LNCAP (cell line): Measurements from ENCODE around the gene RASL12.

Experiments used
- CTCF ChIP-seq: fragments of 450-650 bp; IDR thresholded peaks from 2 replicates; pipeline ENCODE4 v1.5.1; 2017; ENCODE audit warnings: mild to moderate bottlenecking

RASL12 gene

GRCh38 chr15:65087873-65088642, 20.3 kb upstream of the RASL12 start:
- no peak for TF ChIP-seq CTCF

GRCh38 chr15:65087411-65087810, 19.6 kb upstream of the RASL12 start:
- no peak for TF ChIP-seq CTCF

- no peak for TF ChIP-seq CTCF
These were observed 18.9 kb upstream of the RASL12 start for GRCh38 chr15:65086680-65087111.

GRCh38 chr15:65085990-65086679, 18.3 kb upstream of the RASL12 start:
- TF ChIP-seq CTCF = peak; percentile 44

- no peak for TF ChIP-seq CTCF
These were observed 17.5 kb upstream of the RASL12 start for GRCh38 chr15:65085207-65085753.

- TF ChIP-seq CTCF = no peak
These were observed 16.9 kb upstream of the RASL12 start for GRCh38 chr15:65084500-65085206.

GRCh38 chr15:65083262-65083701, 15.5 kb upstream of the RASL12 start:
- no peak for TF ChIP-seq CTCF
